KOPT-K1 (cell line): Measurements from ENCODE around the gene SPRR2B.
"Not testable (repeated sequence)": the region's sequence is repeated elsewhere in the genome, so short reads cannot be mapped to it uniquely, and the experiment has no call there.

Source experiments
- H3K27ac ChIP-seq: fragments of 200-600 bp; sonication (generic); 2 replicates; pipeline ENCODE4 v1.5.1; 2016; ENCODE audit warnings: antibody characterized with exemption, mild to moderate bottlenecking, low read depth, low read length; ENCODE audit not compliant: poor library complexity, severe bottlenecking
- H3K36me3 ChIP-seq: fragments of 200-600 bp; sonication (generic); 2 replicates; pipeline ENCODE4 v1.5.1; 2017; ENCODE audit warnings: antibody characterized with exemption, mild to moderate bottlenecking, low read length, moderate library complexity; ENCODE audit not compliant: insufficient read depth
- H3K9me3 ChIP-seq: fragments of 200-600 bp; sonication (generic); 2 replicates; pipeline ENCODE4 v1.5.1; 2017; ENCODE audit warnings: antibody characterized with exemption, low read length, mild to moderate bottlenecking; ENCODE audit not compliant: insufficient read depth, poor library complexity, severe bottlenecking

The SPRR2B gene

DNA sequence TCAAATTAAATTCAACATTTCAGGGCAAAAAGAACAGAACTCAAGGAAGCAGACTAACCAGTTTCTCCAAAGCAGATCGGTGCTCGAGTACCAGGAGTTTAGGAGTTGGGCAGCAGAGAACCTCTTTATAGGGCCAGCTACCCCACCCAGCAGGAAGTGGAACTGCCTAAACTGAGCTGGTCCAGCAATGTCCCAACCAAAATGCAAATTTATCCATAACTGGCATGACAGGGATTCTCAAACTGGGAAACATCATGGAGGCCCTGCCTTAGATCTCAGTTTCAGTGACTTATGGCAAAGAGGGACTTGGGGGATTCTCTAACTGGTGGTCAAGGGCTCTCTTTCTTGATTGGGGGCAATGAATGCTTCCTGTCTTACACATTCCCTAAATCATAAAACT lies at the start of gene SPRR2B:
SPRR2B (minus strand) TSS at position 101 of the 400 bp plus-strand sequence. CDS start 772 bp downstream, outside the sequence.
- H3K9me3 ChIP-seq = no peaks in the 10 kb centered on the region
- no peaks in the 10 kb centered on the region for H3K36me3 ChIP-seq
- no peak within 1 kb of the TSS for H3K27ac ChIP-seq

DNA sequence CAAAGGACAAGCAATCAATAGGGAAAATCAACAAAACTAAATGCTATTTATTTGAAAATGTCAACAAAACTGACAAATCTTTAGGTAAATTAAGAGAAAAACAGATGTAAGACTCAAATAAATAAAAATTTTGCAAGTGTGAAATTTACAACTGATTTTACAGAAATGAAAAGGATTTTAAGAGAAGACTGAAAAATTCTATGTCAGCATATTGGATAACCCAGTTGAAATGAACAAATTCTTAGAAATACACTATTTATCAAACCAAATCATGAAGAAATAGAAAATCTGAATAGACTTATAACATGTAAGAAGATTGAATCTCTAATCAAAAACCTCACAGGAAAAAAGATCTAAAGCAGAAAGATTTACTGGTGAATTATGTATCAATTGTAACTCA lies 49.5 kb upstream of the SPRR2B start:
- Histone ChIP-seq H3K36me3 (no peaks in the 10 kb centered on the region), H3K27ac (no peak overlapping the region), H3K9me3 (peaks cover 6% of the 10 kb centered on the region)

DNA sequence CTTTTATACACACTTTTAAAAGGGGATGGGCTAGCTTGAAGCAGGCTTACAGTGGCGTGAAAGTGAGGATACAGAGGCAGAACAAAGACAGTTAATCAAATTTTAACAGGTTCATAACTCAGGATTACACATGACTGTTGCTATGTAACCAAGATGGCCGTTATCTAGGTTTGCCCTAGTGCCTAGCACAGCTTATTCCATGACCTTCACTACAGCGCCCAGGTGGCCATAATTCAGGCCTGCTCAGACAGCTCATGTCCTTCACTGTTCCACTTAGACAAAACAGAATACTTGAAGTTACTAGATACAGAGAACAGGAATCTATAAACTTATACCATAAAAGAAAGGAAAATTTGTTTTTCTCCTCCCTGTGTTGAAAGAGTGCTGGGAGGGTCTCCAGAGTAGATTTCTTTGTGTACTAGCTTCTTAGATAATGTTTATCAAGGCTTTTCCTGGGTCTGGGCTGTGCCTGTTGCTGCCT lies 48.1 kb upstream of the SPRR2B start:
- no peak overlapping the region for H3K27ac ChIP-seq
- no peaks in the 10 kb centered on the region for H3K9me3 ChIP-seq
- no peaks in the 10 kb centered on the region for H3K36me3 ChIP-seq

DNA sequence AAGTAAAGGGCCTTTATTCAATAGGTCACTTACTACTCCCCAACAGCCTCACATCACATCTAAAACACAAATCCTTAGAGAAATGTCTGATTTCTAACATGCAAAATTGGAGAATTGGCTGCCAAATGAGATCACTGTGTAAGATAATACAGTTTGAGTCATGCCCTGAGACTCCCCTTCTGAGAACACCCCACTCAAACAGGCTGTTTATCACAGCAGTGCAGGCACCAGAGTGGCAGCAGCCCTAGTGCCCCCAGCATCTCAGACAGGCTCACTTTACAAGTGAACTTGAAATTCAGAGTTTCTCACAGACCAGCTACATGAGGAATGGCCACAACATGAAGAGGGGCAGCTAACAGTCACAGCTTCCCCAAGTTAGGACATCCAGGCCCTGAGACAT lies 43.9 kb upstream of the SPRR2B start:
- not testable (repeated sequence) for H3K36me3 ChIP-seq, H3K27ac ChIP-seq, H3K9me3 ChIP-seq

DNA sequence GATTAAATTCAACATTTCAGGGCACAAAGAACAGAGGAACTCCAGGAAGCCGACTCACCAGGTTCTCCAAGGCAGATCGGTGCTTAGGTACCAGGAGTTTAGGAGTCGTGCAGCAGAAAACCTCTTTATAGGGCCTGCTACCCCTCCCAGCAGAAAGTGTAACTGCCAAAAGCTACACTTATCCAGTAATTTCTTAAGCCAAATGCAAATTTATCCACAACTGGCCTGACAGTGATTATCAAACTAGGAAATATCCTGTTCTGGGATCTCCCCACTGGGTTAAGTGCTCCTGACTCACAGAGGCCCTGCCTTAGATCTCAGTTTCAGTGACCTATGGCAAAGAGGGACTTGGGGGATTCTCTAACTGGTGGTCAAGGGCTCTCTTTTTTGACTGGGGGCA lies 42.0 kb upstream of the SPRR2B start, which contains the start of gene SPRR2F:
SPRR2F (minus strand) TSS at position 101 of the 400 bp plus-strand sequence. CDS start 783 bp downstream, outside the sequence.
- H3K27ac ChIP-seq = no peak within 1 kb of the TSS
- H3K36me3 ChIP-seq = no peaks in the 10 kb centered on the region
- H3K9me3 ChIP-seq = no peaks in the 10 kb centered on the region

DNA sequence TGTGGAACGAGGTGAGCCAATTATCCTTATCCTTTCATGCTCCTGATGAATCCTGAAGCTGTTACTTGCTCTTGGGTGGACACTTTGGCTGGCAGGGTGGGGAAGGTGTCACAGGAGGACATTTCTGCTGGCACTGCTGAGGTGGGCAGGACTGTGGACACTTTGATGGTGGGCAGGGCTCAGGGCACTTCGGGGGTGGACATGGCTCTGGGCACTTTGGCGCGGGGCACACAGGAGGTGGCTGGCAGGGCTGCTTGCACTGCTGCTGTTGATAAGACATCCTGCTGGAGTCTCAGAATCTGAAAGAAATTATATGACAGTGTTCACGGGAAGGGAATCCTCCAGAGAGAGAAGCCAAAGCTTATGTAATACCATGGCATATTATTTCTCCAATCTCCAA lies 41.0 kb upstream of the SPRR2B start:
- H3K36me3 ChIP-seq, H3K9me3 ChIP-seq, H3K27ac ChIP-seq: not testable (repeated sequence)

DNA sequence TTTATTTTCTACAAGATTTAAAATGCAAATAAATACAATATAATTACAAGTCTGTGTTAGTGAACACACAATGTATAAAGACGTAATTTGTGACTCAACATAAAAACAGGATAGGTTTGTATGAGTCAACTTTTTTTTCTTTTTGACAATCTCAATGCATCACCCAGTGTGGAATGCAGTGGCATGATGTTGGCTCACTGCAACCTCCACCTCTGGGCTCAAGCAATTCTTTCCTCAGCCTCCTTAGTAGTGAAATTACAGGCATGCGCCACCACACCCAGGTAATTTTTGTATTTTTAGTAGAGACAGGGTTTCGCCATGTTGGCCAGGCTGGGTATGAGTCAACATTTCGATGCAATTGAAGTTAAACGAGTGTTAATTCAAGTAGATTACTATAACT lies 28.8 kb upstream of the SPRR2B start:
- no peaks in the 10 kb centered on the region for H3K9me3 ChIP-seq
- no peaks in the 10 kb centered on the region for H3K36me3 ChIP-seq
- H3K27ac ChIP-seq = no peak overlapping the region

DNA sequence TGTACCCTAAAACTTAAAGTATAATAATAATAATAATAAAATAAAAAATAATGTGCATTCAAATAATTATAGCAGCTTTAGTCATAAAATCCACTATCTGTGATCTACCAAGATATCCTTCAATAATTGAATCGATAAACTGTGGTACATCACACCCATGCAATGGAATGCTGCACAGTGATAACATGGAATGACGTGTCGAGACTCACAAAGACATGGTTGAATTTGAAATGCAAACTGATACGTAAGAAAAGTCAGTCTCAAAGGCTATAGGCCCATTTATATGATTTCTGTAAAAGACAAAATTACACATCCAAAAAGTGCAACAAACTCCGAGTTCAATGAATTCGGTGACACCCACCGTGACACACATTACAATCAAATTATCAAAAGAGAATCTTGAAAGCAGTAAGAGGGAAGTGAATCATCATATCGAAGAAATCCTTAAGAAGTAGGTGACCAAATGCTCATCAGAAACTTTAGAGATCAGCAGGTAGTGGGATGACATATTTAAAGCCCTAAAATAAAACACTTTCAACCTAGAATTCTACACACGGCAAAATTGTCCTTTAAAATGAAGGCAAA lies 28.1 kb upstream of the SPRR2B start:
- Histone ChIP-seq H3K27ac (no peak overlapping the region), H3K9me3 (no peaks in the 10 kb centered on the region), H3K36me3 (no peaks in the 10 kb centered on the region)

DNA sequence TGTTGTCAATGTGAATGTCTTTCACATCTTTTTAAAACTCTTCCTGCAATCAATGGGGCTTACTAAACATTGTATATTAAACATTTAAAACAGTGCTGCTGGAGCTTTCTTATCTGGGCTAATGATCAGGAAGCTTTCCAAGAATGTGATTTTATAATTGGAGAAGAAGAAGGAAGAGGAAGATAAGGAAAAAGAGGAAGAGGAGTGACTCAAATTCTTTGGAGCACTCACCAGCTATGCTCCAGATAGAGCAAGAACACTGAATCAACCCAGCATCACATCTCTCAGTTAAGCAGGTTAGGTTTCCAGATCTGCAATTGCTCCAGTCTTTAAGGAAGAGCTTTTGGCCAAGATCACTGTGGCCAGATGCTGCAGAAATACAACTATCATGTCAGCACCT lies 24.4 kb upstream of the SPRR2B start:
- H3K36me3 ChIP-seq = no peaks in the 10 kb centered on the region

DNA sequence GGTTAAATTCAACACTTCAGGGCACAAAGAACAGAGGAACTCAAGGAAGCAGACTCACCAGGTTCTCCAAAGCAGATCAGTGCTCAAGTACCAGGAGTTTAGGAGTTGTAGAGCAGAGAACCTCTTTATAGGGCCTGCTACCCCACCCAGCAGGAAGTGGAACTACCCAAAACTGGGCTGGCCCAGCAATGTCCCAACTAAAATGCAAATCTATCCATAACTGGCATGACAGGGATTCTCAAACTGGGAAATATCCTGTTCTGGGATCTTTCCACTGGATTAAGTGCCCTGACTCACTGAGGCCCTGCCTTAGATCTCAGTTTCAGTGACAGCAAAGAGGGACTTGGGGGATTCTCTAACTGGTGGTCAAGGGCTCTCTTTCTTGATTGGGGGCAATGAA lies 23.0 kb upstream of the SPRR2B start, which contains the start of gene SPRR2E:
SPRR2E (minus strand) TSS at position 101 of the 400 bp plus-strand sequence. CDS start 775 bp downstream, outside the sequence.
- no peak within 1 kb of the TSS for H3K27ac ChIP-seq

More for the DNA sequence above, 24.4 kb upstream of the SPRR2B start:
- H3K9me3 ChIP-seq = no peaks in the 10 kb centered on the region
- no peak overlapping the region for H3K27ac ChIP-seq

DNA sequence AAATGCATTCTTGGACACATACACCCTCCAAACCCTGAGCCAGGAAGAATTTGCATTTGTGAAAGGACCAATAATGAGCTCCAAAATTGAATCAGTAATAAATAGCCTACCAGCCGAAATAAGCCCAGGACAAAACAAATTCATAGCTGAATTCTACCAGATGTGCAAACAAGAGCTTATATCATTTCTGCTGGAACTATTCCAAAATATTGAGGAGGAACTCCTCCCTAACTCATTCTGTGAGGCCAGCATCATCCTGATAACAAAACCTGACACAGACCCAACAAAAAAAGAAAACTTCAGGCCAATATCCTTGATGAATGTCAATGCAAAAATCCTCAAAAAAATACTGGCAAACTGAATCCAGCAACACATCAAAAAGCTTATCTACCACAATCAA lies 16.2 kb upstream of the SPRR2B start:
- no peaks in the 10 kb centered on the region for H3K9me3 ChIP-seq
- no peak overlapping the region for H3K27ac ChIP-seq
- H3K36me3 ChIP-seq = no peaks in the 10 kb centered on the region

More for the DNA sequence above, 23.0 kb upstream of the SPRR2B start, which contains the start of gene SPRR2E:
- no peaks in the 10 kb centered on the region for H3K36me3 ChIP-seq
- H3K9me3 ChIP-seq = no peaks in the 10 kb centered on the region

DNA sequence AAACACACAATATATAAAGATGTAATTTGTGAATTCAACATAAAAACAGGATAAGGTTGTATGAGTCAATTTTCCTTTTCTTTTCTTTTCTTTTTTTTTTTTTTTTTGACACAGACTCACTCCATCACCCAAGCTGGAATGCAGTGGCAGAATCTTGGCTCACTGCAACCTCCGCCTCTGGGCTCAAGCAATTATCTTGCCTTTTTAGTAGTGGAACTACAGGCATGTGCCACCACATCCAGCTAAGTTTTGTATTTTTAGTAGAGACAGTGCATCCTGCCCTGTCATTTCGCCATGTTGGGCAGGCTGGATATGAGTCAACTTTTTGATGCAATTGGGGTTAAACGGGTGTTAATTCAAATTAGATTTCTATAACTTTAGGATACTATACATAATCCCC lies 10.3 kb upstream of the SPRR2B start:
- Histone ChIP-seq H3K36me3 (no peaks in the 10 kb centered on the region), H3K9me3 (no peaks in the 10 kb centered on the region), H3K27ac (no peak overlapping the region)

DNA sequence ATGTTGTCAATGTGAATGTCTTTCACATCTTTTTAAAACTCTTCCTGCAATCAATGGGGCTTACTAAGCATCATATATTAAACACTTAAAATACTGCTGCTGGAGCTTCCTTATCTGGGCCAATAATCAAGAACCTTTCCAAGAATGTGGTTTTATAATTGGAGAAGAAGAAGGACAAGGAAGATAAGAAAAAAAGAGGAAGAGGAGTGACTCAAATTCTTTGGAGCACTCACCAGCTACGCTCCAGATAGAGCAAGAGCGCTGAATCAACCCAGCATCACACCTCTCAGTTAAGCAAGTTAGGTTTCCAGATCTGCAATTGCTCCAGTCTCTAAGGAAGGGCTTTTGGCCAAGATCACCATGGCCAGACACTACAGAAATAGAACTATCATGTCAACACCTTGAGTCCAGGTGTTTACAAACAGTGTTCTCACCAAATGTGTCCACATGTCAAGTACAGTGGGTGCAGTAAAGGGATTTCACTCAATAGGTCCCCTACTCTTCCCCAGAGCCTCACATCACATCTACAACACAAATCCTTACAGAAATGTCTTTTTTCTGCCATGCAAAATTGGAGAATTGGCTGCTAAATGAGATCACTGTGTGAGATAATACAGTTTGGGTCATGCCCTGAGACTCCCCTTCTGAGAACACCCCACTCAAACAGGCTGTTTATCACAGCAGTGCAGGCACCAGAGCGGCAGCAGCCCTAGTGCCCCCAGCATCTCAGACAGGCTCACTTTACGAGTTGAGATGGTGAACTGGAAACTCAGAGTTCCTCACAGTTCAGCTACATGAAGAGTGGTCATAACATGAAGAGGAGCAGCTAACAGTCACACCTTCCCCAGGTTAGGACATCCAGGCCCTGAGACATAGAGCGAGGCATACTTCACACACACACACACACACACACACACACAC lies 1.7 kb upstream of the SPRR2B start:
- H3K27ac ChIP-seq = no peak overlapping the region
- no peaks in the 10 kb centered on the region for H3K36me3 ChIP-seq
- no peaks in the 10 kb centered on the region for H3K9me3 ChIP-seq

DNA sequence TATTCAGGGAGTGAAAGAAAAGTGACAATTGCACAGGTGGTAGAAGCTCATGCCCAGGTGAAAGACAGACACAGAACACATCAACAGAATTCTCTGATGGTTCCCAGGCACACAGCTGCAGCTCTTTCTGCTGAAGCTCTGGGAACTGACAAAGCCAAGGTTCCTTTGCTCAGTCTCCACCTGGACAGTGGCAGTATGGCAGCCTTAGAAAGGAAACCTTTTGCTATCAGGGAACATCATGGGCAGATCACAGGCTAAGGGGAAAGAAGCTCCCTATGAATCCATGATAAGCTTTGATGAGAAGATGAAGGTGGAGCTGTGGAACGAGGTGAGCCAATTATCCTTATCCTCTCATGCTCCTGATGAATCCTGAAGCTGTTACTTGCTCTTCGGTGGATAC lies 1.2 kb downstream of the SPRR2B start:
- Histone ChIP-seq H3K27ac (no peak overlapping the region), H3K9me3 (no peaks in the 10 kb centered on the region), H3K36me3 (no peaks in the 10 kb centered on the region)
